Brain microvascular endothelial cell (primary cell): Measurements from ENCODE around the gene PNMA6E.
A peak's percentile ranks its signal among the peaks of the same experiment; 100 is the strongest.

Experiments used
- DNase-seq: peaks from one replicate; pipeline ENCODE4 v3.0.0-alpha.2; 2020
- H3K27ac ChIP-seq: fragments of 250-450 bp; sonication (Bioruptor Pico); 2 replicates; pipeline ENCODE4 v1.5.1; 2020; ENCODE audit warnings: mild to moderate bottlenecking, moderate library complexity
- H3K27me3 ChIP-seq: fragments of 250-450 bp; sonication (Bioruptor Pico); replicated peaks from 2 replicates; pipeline ENCODE4 v1.5.1; 2020; ENCODE audit warnings: mild to moderate bottlenecking
- H3K36me3 ChIP-seq: fragments of 250-450 bp; sonication (Bioruptor Pico); replicated peaks from 2 replicates; pipeline ENCODE4 v1.5.1; 2020; ENCODE audit warnings: mild to moderate bottlenecking
- H3K4me3 ChIP-seq: 2 replicates; pipeline ENCODE4 v1.5.1; 2011; ENCODE audit warnings: low read depth, mild to moderate bottlenecking, control low read depth, low read length, moderate library complexity
- CTCF ChIP-seq: IDR thresholded peaks from 2 replicates; pipeline ENCODE4 v1.5.1; 2011; ENCODE audit warnings: low read depth, mild to moderate bottlenecking, moderate library complexity, low read length, control low read depth, inconsistent platforms; ENCODE audit errors: missing control alignments
- in situ Hi-C: cut with HindIII; loops from 2 replicates; pipeline ENCODE4 v1.10.0; 2017; ENCODE audit warnings: low sequenced_read_pairs, low pct_ligation_motif_present

The PNMA6E gene

GRCh38 chrX:153379971-153380581 lies 21.1 kb downstream of the PNMA6E start:
- Histone ChIP-seq H3K4me3 (no peak overlapping the region), H3K36me3 (no peaks in the 10 kb centered on the region), H3K27ac (no peak overlapping the region), H3K27me3 (no peaks in the 10 kb centered on the region)
- no peak for DNase-seq
- in situ Hi-C loops = no loop called here
- no peak for TF ChIP-seq CTCF

- no peaks in the 10 kb centered on the region for H3K36me3 ChIP-seq
- H3K4me3 ChIP-seq = no peak overlapping the region
- DNase-seq = no peak
- in situ Hi-C loops = no loop called here
- no peaks in the 10 kb centered on the region for H3K27me3 ChIP-seq
- TF ChIP-seq CTCF = no peak
- H3K27ac ChIP-seq = no peak overlapping the region
Measured at GRCh38 chrX:153379508-153379907, 21.6 kb downstream of the PNMA6E start.

GRCh38 chrX:153378607-153379006 lies 22.5 kb downstream of the PNMA6E start:
- Histone ChIP-seq H3K27ac (no peak overlapping the region), H3K4me3 (no peak overlapping the region), H3K36me3 (no peaks in the 10 kb centered on the region), H3K27me3 (no peaks in the 10 kb centered on the region)
- DNase-seq = no peak
- in situ Hi-C loops = no loop called here
- no peak for TF ChIP-seq CTCF

- no peak for TF ChIP-seq CTCF
- Histone ChIP-seq H3K36me3 (no peaks in the 10 kb centered on the region), H3K27me3 (no peaks in the 10 kb centered on the region), H3K4me3 (no peak overlapping the region), H3K27ac (no peak overlapping the region)
- no peak for DNase-seq
- in situ Hi-C loops = no loop called here
Measured at GRCh38 chrX:153377727-153378126, 23.4 kb downstream of the PNMA6E start.

- Histone ChIP-seq H3K27ac (no peak overlapping the region), H3K27me3 (no peaks in the 10 kb centered on the region), H3K4me3 (no peak overlapping the region), H3K36me3 (no peaks in the 10 kb centered on the region)
- no peak for TF ChIP-seq CTCF
- in situ Hi-C loops = no loop called here
- no peak for DNase-seq
Measured at GRCh38 chrX:153375571-153375970, 25.6 kb downstream of the PNMA6E start.

- no peak for DNase-seq
Measured at GRCh38 chrX:153374426-153374825, 26.7 kb downstream of the PNMA6E start.

More at GRCh38 chrX:153374426-153374825, 26.7 kb downstream of the PNMA6E start:
- in situ Hi-C loops = no loop called here
- H3K4me3 ChIP-seq = no peak overlapping the region
- peak; percentile 39 for TF ChIP-seq CTCF
- no peak overlapping the region for H3K27ac ChIP-seq
- H3K27me3 ChIP-seq = no peaks in the 10 kb centered on the region
- H3K36me3 ChIP-seq = no peaks in the 10 kb centered on the region
